Activated CD4-positive, alpha-beta T cell treated with anti-CD3 and anti-CD28 coated beads for 4 hours (primary cell): Measurements from ENCODE around the gene HYAL3.
A peak's percentile ranks its signal among the peaks of the same experiment; 100 is the strongest.
"Not testable (repeated sequence)": the region's sequence is repeated elsewhere in the genome, so short reads cannot be mapped to it uniquely, and the experiment has no call there.

Source experiments
- DNase-seq, 2 donors: peaks; one replicate each; pipeline ENCODE4 v3.0.0-alpha.2; 2020

The HYAL3 gene

GRCh38 chr3:50268703-50269451, 30.3 kb downstream of the HYAL3 start, which contains the start of gene SEMA3B:
TSS of gene SEMA3B (plus strand) at chr3:50269147. CDS start at chr3:50269241, 94 bp downstream.
- DNase-seq: no peak

GRCh38 chr3:50268276-50268675, 30.9 kb downstream of the HYAL3 start:
- no peak for DNase-seq

- DNase-seq: no peak
These were observed 31.8 kb downstream of the HYAL3 start for GRCh38 chr3:50267280-50267913.

GRCh38 chr3:50266836-50267235, 32.4 kb downstream of the HYAL3 start:
- no peak for DNase-seq

- DNase-seq: no peak
These were observed 33.2 kb downstream of the HYAL3 start for GRCh38 chr3:50266017-50266416.

GRCh38 chr3:50265571-50265970, 33.6 kb downstream of the HYAL3 start:
- DNase-seq: no peak

- DNase-seq: no peak
These were observed 34.2 kb downstream of the HYAL3 start for GRCh38 chr3:50264964-50265485.

- DNase-seq: no peak
These were observed 34.7 kb downstream of the HYAL3 start for GRCh38 chr3:50264383-50264963.

GRCh38 chr3:50263478-50264382, 35.5 kb downstream of the HYAL3 start:
- no peak for DNase-seq

GRCh38 chr3:50262778-50263177, 36.4 kb downstream of the HYAL3 start:
- no peak for DNase-seq

GRCh38 chr3:50262200-50262599, 37.0 kb downstream of the HYAL3 start:
- not testable (repeated sequence) for DNase-seq

GRCh38 chr3:50261505-50261904, 37.7 kb downstream of the HYAL3 start:
- no peak for DNase-seq

- no peak for DNase-seq
These were observed 38.2 kb downstream of the HYAL3 start for GRCh38 chr3:50260942-50261441.

- peak; percentile 73 for DNase-seq
These were observed 38.9 kb downstream of the HYAL3 start for GRCh38 chr3:50260027-50260941.

GRCh38 chr3:50259432-50260026, 39.7 kb downstream of the HYAL3 start:
- DNase-seq: no peak

GRCh38 chr3:50258979-50259378, 40.2 kb downstream of the HYAL3 start:
- no peak for DNase-seq

- DNase-seq: no peak
These were observed 41.0 kb downstream of the HYAL3 start for GRCh38 chr3:50258029-50258680.

- no peak for DNase-seq
These were observed 42.0 kb downstream of the HYAL3 start for GRCh38 chr3:50256978-50257890.

- DNase-seq: no peak
These were observed 44.0 kb downstream of the HYAL3 start for GRCh38 chr3:50255251-50255615.
